ENCODE results near the gene CERT1.

CERT1 gene

GRCh38 chr5:75384218-75384617 lies 127.2 kb downstream of the CERT1 start:
- TF ChIP-seq ZFP41 (tag by site-specific recombination; IDR thresholded peaks at IDR 0.05; ENCODE audit: borderline replicate concordance) = no peak
- TF ChIP-seq ZNF26 (tag by site-specific recombination; IDR thresholded peaks at IDR 0.05) = no peak
- no peak for TF ChIP-seq ZNF175 (tag by site-specific recombination; IDR thresholded peaks at IDR 0.05)
- no peak for TF ChIP-seq ZNF266 (tag by site-specific recombination; IDR thresholded peaks at IDR 0.05; ENCODE audit: low read depth)
- no peak for TF ChIP-seq ZNF513 (tag by site-specific recombination; IDR thresholded peaks at IDR 0.05)
- no peak for TF ChIP-seq CTCF (tag by site-specific recombination; IDR thresholded peaks at IDR 0.05)
- TF ChIP-seq ZNF701 (tag by site-specific recombination; IDR thresholded peaks at IDR 0.05) = no peak
- TF ChIP-seq ZIC2 (tag by site-specific recombination; IDR thresholded peaks at IDR 0.05) = no peak
- no peak for TF ChIP-seq ZNF707 (tag by site-specific recombination; IDR thresholded peaks at IDR 0.05)
- POLR2A ChIA-PET = no interaction called here
- Histone ChIP-seq H3K27ac (ENCODE audit: extremely low read depth, low read depth, low read length) (no peak overlapping the region), H3K4me3 (ENCODE audit: low read depth, low read length) (no peak overlapping the region), H3K9me3 (ENCODE audit: control insufficient read depth, insufficient read depth, low read depth, low read length) (no peaks in the 10 kb centered on the region), H3K4me1 (ENCODE audit: control insufficient read depth, insufficient read depth, low read length) (no peaks in the 10 kb centered on the region), H3K36me3 (ENCODE audit: control insufficient read depth in 2 of 2, insufficient read depth in 1 of 2, low read length in 2 of 2) (peaks cover 15 to 31% of the 10 kb centered on the region in 2 experiments)
- CTCF ChIA-PET = no interaction called here

- ChIA-PET POLR2A (no interaction called here), CTCF (interaction anchor here (1.0 kb wide), 1 partner anchor 13 kb away, joined by 3 read pairs; no protein-coding TSS in a partner anchor)
- no peaks in the 10 kb centered on the region for H3K9me3 ChIP-seq (ENCODE audit: control insufficient read depth, insufficient read depth, low read depth, low read length)
- TF ChIP-seq SP2 (tag by site-specific recombination; IDR thresholded peaks at IDR 0.05) (no peak), ZNF623 (tag by site-specific recombination; IDR thresholded peaks at IDR 0.05) (no peak), ZNF184 (tag by site-specific recombination; IDR thresholded peaks at IDR 0.05) (no peak), ZNF335 (tag by site-specific recombination; conservative IDR thresholded peaks at IDR 0.05) (no peak), ZNF324 (tag by site-specific recombination; IDR thresholded peaks at IDR 0.05) (no peak), GFI1B (tag by site-specific recombination; IDR thresholded peaks at IDR 0.05) (no peak), ZNF639 (tag by site-specific recombination; IDR thresholded peaks at IDR 0.05) (no peak)
- no peaks in the 10 kb centered on the region for H3K4me1 ChIP-seq (ENCODE audit: control insufficient read depth, insufficient read depth, low read length)
- no peak overlapping the region for H3K27ac ChIP-seq (ENCODE audit: extremely low read depth, low read depth, low read length)
- peaks cover 28 to 39% of the 10 kb centered on the region in 2 experiments for H3K36me3 ChIP-seq (ENCODE audit: control insufficient read depth in 2 of 2, insufficient read depth in 1 of 2, low read length in 2 of 2)
- no peak overlapping the region for H3K4me3 ChIP-seq (ENCODE audit: low read depth, low read length)
Observed at GRCh38 chr5:75381456-75381855, 130.0 kb downstream of the CERT1 start.

GRCh38 chr5:75380099-75380498 lies 131.3 kb downstream of the CERT1 start:
- H3K4me3 ChIP-seq (ENCODE audit: low read depth, low read length) = no peak overlapping the region
- H3K27ac ChIP-seq (ENCODE audit: extremely low read depth, low read depth, low read length) = no peak overlapping the region
- CTCF ChIA-PET = interaction anchor here (1.1 kb wide), 1 partner anchor 301 kb away, joined by 3 read pairs; no protein-coding TSS in a partner anchor
- POLR2A ChIA-PET = no interaction called here
- H3K4me1 ChIP-seq (ENCODE audit: control insufficient read depth, insufficient read depth, low read length) = no peaks in the 10 kb centered on the region
- TF ChIP-seq HIC1 (tag by site-specific recombination; IDR thresholded peaks at IDR 0.05) (no peak), ZNF624 (tag by site-specific recombination; IDR thresholded peaks at IDR 0.05) (no peak), ZNF426 (tag by site-specific recombination; IDR thresholded peaks at IDR 0.05) (no peak), ZNF48 (tag by site-specific recombination; IDR thresholded peaks at IDR 0.05) (no peak)
- H3K36me3 ChIP-seq (ENCODE audit: control insufficient read depth in 2 of 2, insufficient read depth in 1 of 2, low read length in 2 of 2) = peaks cover 28 to 38% of the 10 kb centered on the region in 2 experiments
- no peaks in the 10 kb centered on the region for H3K9me3 ChIP-seq (ENCODE audit: control insufficient read depth, insufficient read depth, low read depth, low read length)

Measured in HEK293 (cell line).